WTC11 (cell line): ENCODE data around the gene BCAS1.

Source experiments
- JUN ChIP-seq: sonication (generic); formaldehyde crosslinking; IDR thresholded peaks from 2 replicates; pipeline ENCODE4 v1.8.0; 2023; ENCODE audit warnings: mild to moderate bottlenecking, missing genetic modification reagents
- KAT7 ChIP-seq: sonication (generic); formaldehyde crosslinking; IDR thresholded peaks from 2 replicates; pipeline ENCODE4 v1.8.1; 2023; ENCODE audit warnings: missing genetic modification reagents, mild to moderate bottlenecking, borderline replicate concordance
- OVOL2 ChIP-seq: fragments of 250-450 bp; sonication (Bioruptor Pico); IDR thresholded peaks from 2 replicates; pipeline ENCODE4 v1.9.0; 2021; ENCODE audit warnings: mild to moderate bottlenecking, borderline replicate concordance
- ZNF317 ChIP-seq: sonication (generic); formaldehyde crosslinking; IDR thresholded peaks from 2 replicates; pipeline ENCODE4 v1.8.1; 2023; ENCODE audit warnings: low read depth, mild to moderate bottlenecking, moderate library complexity, missing genetic modification reagents, borderline replicate concordance
- TF ChIP-seq, protein P1 (sequence below): sonication (generic); formaldehyde crosslinking; IDR thresholded peaks from 2 replicates; pipeline ENCODE4 v1.8.1; 2022; ENCODE audit warnings: mild to moderate bottlenecking, moderate library complexity, missing genetic modification reagents
- TF ChIP-seq, protein P2 (sequence below): fragments of 200-600 bp; IDR thresholded peaks from 2 replicates; pipeline ENCODE4 v1.8.0; 2022; ENCODE audit warnings: antibody characterized with exemption
- TF ChIP-seq, protein P3 (sequence below): sonication (generic); formaldehyde crosslinking; IDR thresholded peaks from 2 replicates; pipeline ENCODE4 v1.8.1; 2023; ENCODE audit warnings: mild to moderate bottlenecking, missing genetic modification reagents
- TF ChIP-seq, protein P4 (sequence below): sonication (generic); formaldehyde crosslinking; IDR thresholded peaks from 2 replicates; pipeline ENCODE4 v1.8.1; 2023; ENCODE audit warnings: mild to moderate bottlenecking, moderate library complexity, missing genetic modification reagents
- TF ChIP-seq, protein P5 (sequence below): sonication (generic); formaldehyde crosslinking; IDR thresholded peaks from 2 replicates; pipeline ENCODE4 v1.8.1; 2023; ENCODE audit warnings: mild to moderate bottlenecking, missing genetic modification reagents, moderate library complexity

DNA sequence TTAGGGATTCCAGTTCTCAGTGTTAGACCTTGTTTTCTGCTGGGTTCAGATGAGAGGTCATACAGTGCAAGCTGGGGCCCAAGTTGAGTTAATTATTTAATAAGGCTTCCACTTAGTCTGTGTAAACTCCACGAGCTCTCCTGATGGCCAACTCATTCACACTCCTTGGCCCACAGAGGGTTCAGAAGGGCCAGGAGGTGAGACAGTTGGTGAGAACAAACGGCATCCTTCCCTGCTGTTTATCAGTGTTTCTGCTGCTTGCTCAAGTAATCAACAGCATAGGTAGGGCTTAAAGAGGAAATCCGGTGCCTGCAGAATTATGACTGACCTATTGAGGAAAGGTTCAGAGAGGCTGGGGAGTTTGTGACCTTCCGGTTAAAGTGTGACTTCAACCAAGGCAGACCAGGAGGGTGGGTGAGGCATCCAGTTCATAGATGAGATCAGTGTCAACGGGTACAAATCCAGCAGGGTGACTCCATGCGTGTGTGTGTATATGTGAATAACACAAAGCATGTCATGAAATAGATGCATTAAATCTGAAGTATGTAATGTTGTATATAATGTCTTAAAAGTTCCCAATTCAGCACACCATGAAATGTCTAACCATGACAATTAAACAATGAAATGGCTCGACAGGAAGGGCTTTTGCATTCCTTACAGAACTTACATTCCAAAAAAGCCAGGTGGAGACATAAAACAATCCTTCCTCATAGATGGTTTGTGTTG is 37.4 kb upstream of the BCAS1 start:
- TF ChIP-seq, protein P1, sequence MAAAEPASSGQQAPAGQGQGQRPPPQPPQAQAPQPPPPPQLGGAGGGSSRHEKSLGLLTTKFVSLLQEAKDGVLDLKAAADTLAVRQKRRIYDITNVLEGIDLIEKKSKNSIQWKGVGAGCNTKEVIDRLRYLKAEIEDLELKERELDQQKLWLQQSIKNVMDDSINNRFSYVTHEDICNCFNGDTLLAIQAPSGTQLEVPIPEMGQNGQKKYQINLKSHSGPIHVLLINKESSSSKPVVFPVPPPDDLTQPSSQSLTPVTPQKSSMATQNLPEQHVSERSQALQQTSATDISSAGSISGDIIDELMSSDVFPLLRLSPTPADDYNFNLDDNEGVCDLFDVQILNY (CRISPR knock-in tag) = no peak
- TF ChIP-seq, protein P2, sequence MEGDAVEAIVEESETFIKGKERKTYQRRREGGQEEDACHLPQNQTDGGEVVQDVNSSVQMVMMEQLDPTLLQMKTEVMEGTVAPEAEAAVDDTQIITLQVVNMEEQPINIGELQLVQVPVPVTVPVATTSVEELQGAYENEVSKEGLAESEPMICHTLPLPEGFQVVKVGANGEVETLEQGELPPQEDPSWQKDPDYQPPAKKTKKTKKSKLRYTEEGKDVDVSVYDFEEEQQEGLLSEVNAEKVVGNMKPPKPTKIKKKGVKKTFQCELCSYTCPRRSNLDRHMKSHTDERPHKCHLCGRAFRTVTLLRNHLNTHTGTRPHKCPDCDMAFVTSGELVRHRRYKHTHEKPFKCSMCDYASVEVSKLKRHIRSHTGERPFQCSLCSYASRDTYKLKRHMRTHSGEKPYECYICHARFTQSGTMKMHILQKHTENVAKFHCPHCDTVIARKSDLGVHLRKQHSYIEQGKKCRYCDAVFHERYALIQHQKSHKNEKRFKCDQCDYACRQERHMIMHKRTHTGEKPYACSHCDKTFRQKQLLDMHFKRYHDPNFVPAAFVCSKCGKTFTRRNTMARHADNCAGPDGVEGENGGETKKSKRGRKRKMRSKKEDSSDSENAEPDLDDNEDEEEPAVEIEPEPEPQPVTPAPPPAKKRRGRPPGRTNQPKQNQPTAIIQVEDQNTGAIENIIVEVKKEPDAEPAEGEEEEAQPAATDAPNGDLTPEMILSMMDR = no peak
- TF ChIP-seq, protein P3, sequence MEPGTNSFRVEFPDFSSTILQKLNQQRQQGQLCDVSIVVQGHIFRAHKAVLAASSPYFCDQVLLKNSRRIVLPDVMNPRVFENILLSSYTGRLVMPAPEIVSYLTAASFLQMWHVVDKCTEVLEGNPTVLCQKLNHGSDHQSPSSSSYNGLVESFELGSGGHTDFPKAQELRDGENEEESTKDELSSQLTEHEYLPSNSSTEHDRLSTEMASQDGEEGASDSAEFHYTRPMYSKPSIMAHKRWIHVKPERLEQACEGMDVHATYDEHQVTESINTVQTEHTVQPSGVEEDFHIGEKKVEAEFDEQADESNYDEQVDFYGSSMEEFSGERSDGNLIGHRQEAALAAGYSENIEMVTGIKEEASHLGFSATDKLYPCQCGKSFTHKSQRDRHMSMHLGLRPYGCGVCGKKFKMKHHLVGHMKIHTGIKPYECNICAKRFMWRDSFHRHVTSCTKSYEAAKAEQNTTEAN (CRISPR knock-in tag) = no peak
- TF ChIP-seq, protein P4, sequence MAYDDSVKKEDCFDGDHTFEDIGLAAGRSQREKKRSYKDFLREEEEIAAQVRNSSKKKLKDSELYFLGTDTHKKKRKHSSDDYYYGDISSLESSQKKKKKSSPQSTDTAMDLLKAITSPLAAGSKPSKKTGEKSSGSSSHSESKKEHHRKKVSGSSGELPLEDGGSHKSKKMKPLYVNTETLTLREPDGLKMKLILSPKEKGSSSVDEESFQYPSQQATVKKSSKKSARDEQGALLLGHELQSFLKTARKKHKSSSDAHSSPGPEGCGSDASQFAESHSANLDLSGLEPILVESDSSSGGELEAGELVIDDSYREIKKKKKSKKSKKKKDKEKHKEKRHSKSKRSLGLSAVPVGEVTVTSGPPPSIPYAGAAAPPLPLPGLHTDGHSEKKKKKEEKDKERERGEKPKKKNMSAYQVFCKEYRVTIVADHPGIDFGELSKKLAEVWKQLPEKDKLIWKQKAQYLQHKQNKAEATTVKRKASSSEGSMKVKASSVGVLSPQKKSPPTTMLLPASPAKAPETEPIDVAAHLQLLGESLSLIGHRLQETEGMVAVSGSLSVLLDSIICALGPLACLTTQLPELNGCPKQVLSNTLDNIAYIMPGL (CRISPR knock-in tag) = no peak
- TF ChIP-seq KAT7 (CRISPR knock-in tag) = no peak
- no peak for TF ChIP-seq OVOL2 (CRISPR knock-in tag)
- no peak for TF ChIP-seq JUN (CRISPR knock-in tag)
- TF ChIP-seq, protein P5, sequence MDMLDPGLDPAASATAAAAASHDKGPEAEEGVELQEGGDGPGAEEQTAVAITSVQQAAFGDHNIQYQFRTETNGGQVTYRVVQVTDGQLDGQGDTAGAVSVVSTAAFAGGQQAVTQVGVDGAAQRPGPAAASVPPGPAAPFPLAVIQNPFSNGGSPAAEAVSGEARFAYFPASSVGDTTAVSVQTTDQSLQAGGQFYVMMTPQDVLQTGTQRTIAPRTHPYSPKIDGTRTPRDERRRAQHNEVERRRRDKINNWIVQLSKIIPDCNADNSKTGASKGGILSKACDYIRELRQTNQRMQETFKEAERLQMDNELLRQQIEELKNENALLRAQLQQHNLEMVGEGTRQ (CRISPR knock-in tag) = no peak
- TF ChIP-seq ZNF317 = no peak
